HEK293 (cell line): ENCODE data around the gene SWAP70.
A peak's percentile ranks its signal among the peaks of the same experiment; 100 is the strongest.

Experiments
- CTCF ChIA-PET: fragments of 350-600 bp; formaldehyde crosslinking; extraction: SDS; loops from one replicate; lab custom pipeline; 2021; ENCODE audit warnings: antibody characterized with exemption; lab: Yijun Ruan, JAX
- POLR2A ChIA-PET: fragments of 300-600 bp; formaldehyde crosslinking; extraction: SDS; loops from one replicate; lab custom pipeline; 2020; ENCODE audit warnings: antibody characterized with exemption, inconsistent platforms; lab: Yijun Ruan, JAX
- H3K27ac ChIP-seq: fragments of 200-500 bp; sonication (Bioruptor generic); 2 replicates; pipeline ENCODE4 v1.5.1; 2014; ENCODE audit warnings: low read depth, low read length, control low read depth, inconsistent platforms; ENCODE audit errors: extremely low read depth
- H3K36me3 ChIP-seq, 2 experiments: fragments of 200-500 bp in 1 of 2; sonication (Bioruptor generic) in 1 of 2; 1 replicate in 1 of 2; 2 replicates in 1 of 2; pipeline ENCODE4 v1.5.1; 2014 to 2017; ENCODE audit warnings: inconsistent platforms in 2 of 2, low read length in 2 of 2; ENCODE audit not compliant: control insufficient read depth in 2 of 2, insufficient read depth in 1 of 2
- H3K4me1 ChIP-seq: fragments of 200-500 bp; sonication (Bioruptor generic); 2 replicates; pipeline ENCODE4 v1.5.1; 2014; ENCODE audit warnings: mild to moderate bottlenecking, low read length, inconsistent platforms; ENCODE audit not compliant: control insufficient read depth, insufficient read depth
- H3K4me3 ChIP-seq: 2 replicates; pipeline ENCODE4 v1.5.1; 2011; ENCODE audit warnings: low read depth, mild to moderate bottlenecking, control low read depth, low read length, moderate library complexity
- H3K9me3 ChIP-seq: fragments of 200-500 bp; sonication (Bioruptor generic); 2 replicates; pipeline ENCODE4 v1.5.1; 2014; ENCODE audit warnings: low read depth, low read length, inconsistent platforms; ENCODE audit not compliant: control insufficient read depth, insufficient read depth
- ELK4 ChIP-seq: IDR thresholded peaks from 2 replicates; pipeline ENCODE4 v1.6.1; 2011; ENCODE audit warnings: mild to moderate bottlenecking, low read depth, low read length, borderline replicate concordance
- MYNN ChIP-seq: fragments of 450-650 bp; formaldehyde crosslinking; IDR thresholded peaks from 2 replicates; pipeline ENCODE4 v1.5.1; 2016; ENCODE audit warnings: missing biosample characterization, missing genetic modification characterization, borderline replicate concordance
- ZBTB17 ChIP-seq: fragments of 450-650 bp; formaldehyde crosslinking; IDR thresholded peaks from 2 replicates; pipeline ENCODE4 v1.5.1; 2016; ENCODE audit warnings: missing biosample characterization, missing genetic modification characterization
- ZNF121 ChIP-seq: fragments of 450-650 bp; formaldehyde crosslinking; IDR thresholded peaks from 2 replicates; pipeline ENCODE4 v1.5.1; 2016; ENCODE audit warnings: missing biosample characterization, missing genetic modification characterization
- ZNF211 ChIP-seq: fragments of 450-650 bp; formaldehyde crosslinking; IDR thresholded peaks from 2 replicates; pipeline ENCODE4 v1.5.1; 2016; ENCODE audit warnings: low read depth, missing biosample characterization, missing genetic modification characterization
- ZNF366 ChIP-seq: fragments of 450-650 bp; formaldehyde crosslinking; conservative IDR thresholded peaks from 2 replicates; pipeline ENCODE4 v1.5.1; 2016; ENCODE audit warnings: missing biosample characterization, missing genetic modification characterization
- ZNF391 ChIP-seq: fragments of 450-650 bp; formaldehyde crosslinking; IDR thresholded peaks from 2 replicates; pipeline ENCODE4 v1.5.1; 2016; ENCODE audit warnings: low read depth, missing biosample characterization, missing genetic modification characterization, borderline replicate concordance
- ZNF398 ChIP-seq: fragments of 450-650 bp; formaldehyde crosslinking; IDR thresholded peaks from 2 replicates; pipeline ENCODE4 v1.5.1; 2017; ENCODE audit warnings: missing biosample characterization, missing genetic modification characterization
- ZNF416 ChIP-seq: fragments of 450-650 bp; formaldehyde crosslinking; IDR thresholded peaks from 2 replicates; pipeline ENCODE4 v1.5.1; 2016; ENCODE audit warnings: missing biosample characterization, missing genetic modification characterization
- ZNF529 ChIP-seq: fragments of 450-650 bp; formaldehyde crosslinking; IDR thresholded peaks from 2 replicates; pipeline ENCODE4 v1.5.1; 2017; ENCODE audit warnings: missing genetic modification characterization, missing biosample characterization; ENCODE audit not compliant: insufficient replicate concordance
- ZNF530 ChIP-seq: fragments of 450-650 bp; formaldehyde crosslinking; IDR thresholded peaks from 2 replicates; pipeline ENCODE4 v1.5.1; 2016; ENCODE audit warnings: low read depth, missing biosample characterization, missing genetic modification characterization
- ZNF558 ChIP-seq: fragments of 450-650 bp; formaldehyde crosslinking; IDR thresholded peaks from 2 replicates; pipeline ENCODE4 v1.5.1; 2016; ENCODE audit warnings: missing biosample characterization, missing genetic modification characterization
- ZNF596 ChIP-seq: fragments of 450-650 bp; IDR thresholded peaks from 2 replicates; pipeline ENCODE4 v1.5.0; 2018; ENCODE audit warnings: missing biosample characterization, mild to moderate bottlenecking, missing genetic modification characterization, moderate library complexity
- ZNF658 ChIP-seq: fragments of 450-650 bp; formaldehyde crosslinking; IDR thresholded peaks from 2 replicates; pipeline ENCODE4; 2016; ENCODE audit warnings: missing biosample characterization, missing genetic modification characterization
- ZNF670 ChIP-seq: fragments of 450-650 bp; formaldehyde crosslinking; IDR thresholded peaks from 2 replicates; pipeline ENCODE4 v1.5.1; 2016; ENCODE audit warnings: missing biosample characterization, missing genetic modification characterization, low read depth
- ZNF747 ChIP-seq: fragments of 450-650 bp; formaldehyde crosslinking; IDR thresholded peaks from 2 replicates; pipeline ENCODE4 v1.5.1; 2016; ENCODE audit warnings: missing biosample characterization, missing genetic modification characterization
- ZNF830 ChIP-seq: fragments of 450-650 bp; IDR thresholded peaks from 2 replicates; pipeline ENCODE4 v1.5.0; 2018; ENCODE audit warnings: missing biosample characterization, missing genetic modification characterization, low read depth, mild to moderate bottlenecking, moderate library complexity
- TF ChIP-seq, protein P1 (sequence below): fragments of 450-650 bp; formaldehyde crosslinking; IDR thresholded peaks from 2 replicates; pipeline ENCODE4 v1.5.1; 2016; ENCODE audit warnings: missing biosample characterization, missing genetic modification characterization
- TF ChIP-seq, protein P2 (sequence below): fragments of 450-650 bp; IDR thresholded peaks from 2 replicates; pipeline ENCODE4 v1.5.1; 2018; ENCODE audit warnings: missing biosample characterization, mild to moderate bottlenecking, missing genetic modification characterization
- TF ChIP-seq, protein P3 (sequence below): fragments of 450-650 bp; formaldehyde crosslinking; IDR thresholded peaks from 2 replicates; pipeline ENCODE4 v1.5.1; 2016; ENCODE audit warnings: missing biosample characterization, missing genetic modification characterization
- TF ChIP-seq, protein P4 (sequence below): fragments of 450-650 bp; formaldehyde crosslinking; IDR thresholded peaks from 2 replicates; pipeline ENCODE4 v1.5.1; 2017; ENCODE audit warnings: missing biosample characterization, missing genetic modification characterization
- TF ChIP-seq, protein P5 (sequence below): fragments of 450-650 bp; formaldehyde crosslinking; IDR thresholded peaks from 2 replicates; pipeline ENCODE4 v1.5.1; 2017; ENCODE audit warnings: missing biosample characterization, missing genetic modification characterization

Gene SWAP70

DNA sequence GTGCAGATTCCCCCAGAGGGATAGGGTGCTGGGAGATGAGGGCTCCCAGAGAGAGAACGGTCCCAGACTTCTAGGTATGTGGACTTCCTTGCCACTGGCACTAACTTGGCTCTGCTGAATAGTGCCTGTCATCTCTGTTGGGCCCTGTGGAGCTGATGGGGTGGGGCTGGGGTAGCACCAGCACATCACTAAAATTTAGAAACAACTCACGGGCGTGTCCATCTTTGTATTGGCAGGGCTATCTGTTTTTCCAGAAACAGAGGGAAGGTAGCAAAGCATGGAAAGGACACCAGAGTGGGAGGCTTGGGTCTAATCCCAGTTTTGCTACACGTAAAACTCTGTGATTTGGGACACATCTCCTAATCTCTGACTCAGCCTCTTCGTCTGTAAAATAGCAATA is 25.8 kb downstream of the SWAP70 start:
- POLR2A ChIA-PET = no interaction called here
- Histone ChIP-seq H3K9me3 (no peaks in the 10 kb centered on the region), H3K27ac (no peak overlapping the region), H3K36me3 (peaks cover 0 to 7% of the 10 kb centered on the region in 2 experiments; a peak in 1 of 3 replicates), H3K4me3 (no peak overlapping the region), H3K4me1 (0 out of 2 replicates have a peak, but pooled peaks cover 5% of the 10 kb centered on the region)
- TF ChIP-seq ZNF211 = no peak
- TF ChIP-seq, protein P1, sequence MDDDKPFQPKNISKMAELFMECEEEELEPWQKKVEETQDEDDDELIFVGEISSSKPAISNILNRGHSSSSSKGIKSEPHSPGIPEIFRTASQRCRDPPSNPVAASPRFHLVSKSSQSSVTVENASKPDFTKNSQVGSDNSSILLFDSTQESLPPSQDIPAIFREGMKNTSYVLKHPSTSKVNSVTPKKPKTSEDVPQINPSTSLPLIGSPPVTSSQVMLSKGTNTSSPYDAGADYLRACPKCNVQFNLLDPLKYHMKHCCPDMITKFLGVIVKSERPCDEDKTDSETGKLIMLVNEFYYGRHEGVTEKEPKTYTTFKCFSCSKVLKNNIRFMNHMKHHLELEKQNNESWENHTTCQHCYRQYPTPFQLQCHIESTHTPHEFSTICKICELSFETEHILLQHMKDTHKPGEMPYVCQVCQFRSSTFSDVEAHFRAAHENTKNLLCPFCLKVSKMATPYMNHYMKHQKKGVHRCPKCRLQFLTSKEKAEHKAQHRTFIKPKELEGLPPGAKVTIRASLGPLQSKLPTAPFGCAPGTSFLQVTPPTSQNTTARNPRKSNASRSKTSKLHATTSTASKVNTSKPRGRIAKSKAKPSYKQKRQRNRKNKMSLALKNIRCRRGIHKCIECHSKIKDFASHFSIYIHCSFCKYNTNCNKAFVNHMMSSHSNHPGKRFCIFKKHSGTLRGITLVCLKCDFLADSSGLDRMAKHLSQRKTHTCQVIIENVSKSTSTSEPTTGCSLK = no peak
- no peak for TF ChIP-seq ELK4
- no peak for TF ChIP-seq ZNF398
- TF ChIP-seq, protein P2, sequence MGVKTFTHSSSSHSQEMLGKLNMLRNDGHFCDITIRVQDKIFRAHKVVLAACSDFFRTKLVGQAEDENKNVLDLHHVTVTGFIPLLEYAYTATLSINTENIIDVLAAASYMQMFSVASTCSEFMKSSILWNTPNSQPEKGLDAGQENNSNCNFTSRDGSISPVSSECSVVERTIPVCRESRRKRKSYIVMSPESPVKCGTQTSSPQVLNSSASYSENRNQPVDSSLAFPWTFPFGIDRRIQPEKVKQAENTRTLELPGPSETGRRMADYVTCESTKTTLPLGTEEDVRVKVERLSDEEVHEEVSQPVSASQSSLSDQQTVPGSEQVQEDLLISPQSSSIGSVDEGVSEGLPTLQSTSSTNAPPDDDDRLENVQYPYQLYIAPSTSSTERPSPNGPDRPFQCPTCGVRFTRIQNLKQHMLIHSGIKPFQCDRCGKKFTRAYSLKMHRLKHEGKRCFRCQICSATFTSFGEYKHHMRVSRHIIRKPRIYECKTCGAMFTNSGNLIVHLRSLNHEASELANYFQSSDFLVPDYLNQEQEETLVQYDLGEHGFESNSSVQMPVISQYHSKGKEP (tag by site-specific recombination) = no peak
- TF ChIP-seq ZNF596 = no peak
- no peak for TF ChIP-seq ZNF747 (tag by site-specific recombination)
- TF ChIP-seq ZNF658 (tag by site-specific recombination) = no peak
- no peak for TF ChIP-seq ZNF530
- no peak for TF ChIP-seq ZNF830 (tag by site-specific recombination)
- TF ChIP-seq ZBTB17 (tag by site-specific recombination) = no peak
- no peak for TF ChIP-seq MYNN (tag by site-specific recombination)
- TF ChIP-seq, protein P3, sequence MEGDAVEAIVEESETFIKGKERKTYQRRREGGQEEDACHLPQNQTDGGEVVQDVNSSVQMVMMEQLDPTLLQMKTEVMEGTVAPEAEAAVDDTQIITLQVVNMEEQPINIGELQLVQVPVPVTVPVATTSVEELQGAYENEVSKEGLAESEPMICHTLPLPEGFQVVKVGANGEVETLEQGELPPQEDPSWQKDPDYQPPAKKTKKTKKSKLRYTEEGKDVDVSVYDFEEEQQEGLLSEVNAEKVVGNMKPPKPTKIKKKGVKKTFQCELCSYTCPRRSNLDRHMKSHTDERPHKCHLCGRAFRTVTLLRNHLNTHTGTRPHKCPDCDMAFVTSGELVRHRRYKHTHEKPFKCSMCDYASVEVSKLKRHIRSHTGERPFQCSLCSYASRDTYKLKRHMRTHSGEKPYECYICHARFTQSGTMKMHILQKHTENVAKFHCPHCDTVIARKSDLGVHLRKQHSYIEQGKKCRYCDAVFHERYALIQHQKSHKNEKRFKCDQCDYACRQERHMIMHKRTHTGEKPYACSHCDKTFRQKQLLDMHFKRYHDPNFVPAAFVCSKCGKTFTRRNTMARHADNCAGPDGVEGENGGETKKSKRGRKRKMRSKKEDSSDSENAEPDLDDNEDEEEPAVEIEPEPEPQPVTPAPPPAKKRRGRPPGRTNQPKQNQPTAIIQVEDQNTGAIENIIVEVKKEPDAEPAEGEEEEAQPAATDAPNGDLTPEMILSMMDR (tag by site-specific recombination) = no peak
- TF ChIP-seq ZNF529 (tag by site-specific recombination) = no peak
- TF ChIP-seq ZNF670 (tag by site-specific recombination) = no peak
- TF ChIP-seq ZNF416 (tag by site-specific recombination) = no peak
- CTCF ChIA-PET = interaction anchor here (0.7 kb wide), 1 partner anchor 119 kb away, joined by 3 read pairs; no protein-coding TSS in a partner anchor

GRCh38 chr11:9691865-9692264 is 28.0 kb downstream of the SWAP70 start:
- ChIA-PET CTCF (interaction anchor here (0.5 to 1.1 kb wide), 5 partner anchors 31 to 517 kb away, joined by 3 to 6 read pairs (median 3); no protein-coding TSS in a partner anchor), POLR2A (no interaction called here)
- Histone ChIP-seq H3K36me3 (peaks cover 0 to 19% of the 10 kb centered on the region in 2 experiments; a peak in 2 of 3 replicates), H3K4me1 (0 out of 2 replicates have a peak, but pooled peaks cover 5% of the 10 kb centered on the region), H3K4me3 (no peak overlapping the region), H3K27ac (no peak overlapping the region), H3K9me3 (no peaks in the 10 kb centered on the region)
- TF ChIP-seq, protein P4, sequence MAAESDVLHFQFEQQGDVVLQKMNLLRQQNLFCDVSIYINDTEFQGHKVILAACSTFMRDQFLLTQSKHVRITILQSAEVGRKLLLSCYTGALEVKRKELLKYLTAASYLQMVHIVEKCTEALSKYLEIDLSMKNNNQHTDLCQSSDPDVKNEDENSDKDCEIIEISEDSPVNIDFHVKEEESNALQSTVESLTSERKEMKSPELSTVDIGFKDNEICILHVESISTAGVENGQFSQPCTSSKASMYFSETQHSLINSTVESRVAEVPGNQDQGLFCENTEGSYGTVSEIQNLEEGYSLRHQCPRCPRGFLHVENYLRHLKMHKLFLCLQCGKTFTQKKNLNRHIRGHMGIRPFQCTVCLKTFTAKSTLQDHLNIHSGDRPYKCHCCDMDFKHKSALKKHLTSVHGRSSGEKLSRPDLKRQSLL (tag by site-specific recombination) = 0 out of 2 replicates have a peak, but pooled peaks have one; percentile 40
- TF ChIP-seq ZNF366 (tag by site-specific recombination) = 0 out of 2 replicates have a peak, but pooled peaks have one; percentile 15
- TF ChIP-seq ZNF558 (tag by site-specific recombination) = no peak
- TF ChIP-seq ZNF391 = no peak
- TF ChIP-seq, protein P5, sequence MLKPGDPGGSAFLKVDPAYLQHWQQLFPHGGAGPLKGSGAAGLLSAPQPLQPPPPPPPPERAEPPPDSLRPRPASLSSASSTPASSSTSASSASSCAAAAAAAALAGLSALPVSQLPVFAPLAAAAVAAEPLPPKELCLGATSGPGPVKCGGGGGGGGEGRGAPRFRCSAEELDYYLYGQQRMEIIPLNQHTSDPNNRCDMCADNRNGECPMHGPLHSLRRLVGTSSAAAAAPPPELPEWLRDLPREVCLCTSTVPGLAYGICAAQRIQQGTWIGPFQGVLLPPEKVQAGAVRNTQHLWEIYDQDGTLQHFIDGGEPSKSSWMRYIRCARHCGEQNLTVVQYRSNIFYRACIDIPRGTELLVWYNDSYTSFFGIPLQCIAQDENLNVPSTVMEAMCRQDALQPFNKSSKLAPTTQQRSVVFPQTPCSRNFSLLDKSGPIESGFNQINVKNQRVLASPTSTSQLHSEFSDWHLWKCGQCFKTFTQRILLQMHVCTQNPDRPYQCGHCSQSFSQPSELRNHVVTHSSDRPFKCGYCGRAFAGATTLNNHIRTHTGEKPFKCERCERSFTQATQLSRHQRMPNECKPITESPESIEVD = peak; percentile 90
- no peak for TF ChIP-seq ZNF121 (tag by site-specific recombination)
- TF ChIP-seq ZBTB17 (tag by site-specific recombination) = peak; percentile 52; the same call in 1 of the 2 replicates
